Activated CD8-positive, alpha-beta memory T cell treated with anti-CD3 and anti-CD28 coated beads for 48 hours (primary cell): ENCODE results near the gene EMID1.

Source experiments
- DNase-seq, 3 experiments: peaks; one replicate each; pipeline ENCODE4 v3.0.0-alpha.2; 2020; ENCODE audit warnings: low read depth in 2 of 3, low spot score in 2 of 3

The EMID1 gene

GRCh38 chr22:29277927-29278326 lies 72.2 kb downstream of the EMID1 start:
- no peak for DNase-seq

- DNase-seq = no peak
Measured at GRCh38 chr22:29284196-29284595, 78.5 kb downstream of the EMID1 start.

GRCh38 chr22:29288837-29289236 lies 83.1 kb downstream of the EMID1 start:
- no peak for DNase-seq

GRCh38 chr22:29290061-29290460 lies 84.4 kb downstream of the EMID1 start:
- DNase-seq = no peak

- DNase-seq = no peak
Measured at GRCh38 chr22:29291215-29291614, 85.5 kb downstream of the EMID1 start.

- DNase-seq = no peak
Measured at GRCh38 chr22:29292379-29292778, 86.7 kb downstream of the EMID1 start.

- DNase-seq = no peak
Measured at GRCh38 chr22:29298641-29299040, 92.9 kb downstream of the EMID1 start.

- DNase-seq = no peak
Measured at GRCh38 chr22:29299136-29299900, 93.6 kb downstream of the EMID1 start.

GRCh38 chr22:29300467-29300806 lies 94.7 kb downstream of the EMID1 start:
- DNase-seq = no peak

- DNase-seq = no peak
Measured at GRCh38 chr22:29300807-29301601, 95.3 kb downstream of the EMID1 start.

- DNase-seq = no peak
Measured at GRCh38 chr22:29301716-29302401, 96.2 kb downstream of the EMID1 start.

- DNase-seq = no peak
Measured at GRCh38 chr22:29302402-29302680, 96.6 kb downstream of the EMID1 start.

- no peak for DNase-seq
Measured at GRCh38 chr22:29302681-29303465, 97.2 kb downstream of the EMID1 start.

GRCh38 chr22:29305836-29306174 lies 100.1 kb downstream of the EMID1 start:
- DNase-seq = no peak

GRCh38 chr22:29306175-29306834 lies 100.6 kb downstream of the EMID1 start, which contains the start of gene GAS2L1:
Gene GAS2L1, plus strand, starts transcription at chr22:29306650. Its CDS starts 1,456 bp downstream, at chr22:29308106.
- no peak for DNase-seq

GRCh38 chr22:29306835-29307595 lies 101.3 kb downstream of the EMID1 start:
- no peak for DNase-seq

- no peak for DNase-seq
Measured at GRCh38 chr22:29307596-29308147, 102.0 kb downstream of the EMID1 start.

- DNase-seq = no peak
Measured at GRCh38 chr22:29308148-29308790, 102.6 kb downstream of the EMID1 start.

- no peak for DNase-seq
Measured at GRCh38 chr22:29308791-29309262, 103.1 kb downstream of the EMID1 start.
